OCI-LY3 (cell line): ENCODE results near the gene FAM184A.

ENCODE experiments used
- CTCF ChIP-seq: fragments of 200-600, 300-600 bp; sonication (generic); IDR thresholded peaks from 2 replicates; pipeline ENCODE4 v1.5.1; 2014; ENCODE audit warnings: antibody characterized with exemption, low read length, low read depth
- EZH2phosphoT487 ChIP-seq: fragments of 200-600 bp; shearing (Covaris generic); IDR thresholded peaks from 2 replicates; pipeline ENCODE4 v1.6.1; 2018; ENCODE audit warnings: antibody characterized with exemption, mixed run types, low read depth

- TF ChIP-seq CTCF (no peak), EZH2phosphoT487 (no peak)
These were observed 52.7 kb downstream of the FAM184A start for GRCh38 chr6:119025793-119026192.
